ENCODE data around the gene PIRT.

DNA sequence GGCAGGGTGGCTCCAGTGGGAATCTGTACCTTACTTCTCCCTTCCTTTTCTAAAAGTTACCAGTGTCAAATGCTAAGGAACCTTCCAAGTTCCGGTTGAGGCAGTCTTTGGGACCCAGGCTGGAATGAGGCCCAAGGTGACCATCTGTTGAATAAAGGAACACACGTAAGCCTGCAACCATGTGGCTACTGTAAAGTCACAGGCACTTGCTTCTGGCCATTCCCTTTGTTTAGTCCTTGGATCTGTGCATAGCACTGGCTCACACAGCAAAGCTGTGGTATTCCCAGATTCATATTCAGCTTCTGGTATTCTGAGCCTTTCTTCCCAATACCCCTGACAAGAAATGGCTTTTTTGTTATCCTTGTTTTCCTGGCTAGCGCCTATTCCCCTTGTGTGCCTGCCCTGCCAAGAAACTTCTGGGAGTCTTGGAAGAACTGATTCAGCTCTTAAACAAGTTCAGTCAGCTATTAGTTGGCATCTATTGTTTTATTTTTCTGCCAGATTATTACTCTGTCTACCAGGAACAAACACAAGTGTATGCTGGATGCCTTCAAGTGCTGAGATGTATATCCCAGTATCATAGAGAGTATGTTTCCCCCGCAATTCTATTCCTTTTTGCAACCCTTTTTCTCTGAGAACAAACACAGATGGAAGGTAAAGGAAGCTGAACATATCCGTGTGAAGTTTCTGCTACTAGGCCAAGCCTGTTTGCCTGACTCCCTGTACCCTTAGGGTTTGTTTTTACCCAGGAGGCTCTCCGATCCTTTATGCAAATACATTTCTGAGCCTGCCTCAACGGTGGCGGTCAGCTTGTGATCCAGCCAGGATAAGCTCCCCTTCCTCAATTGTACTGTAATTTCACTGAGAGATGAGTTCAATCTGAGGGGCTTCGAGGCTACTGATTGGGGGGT lies 47.1 kb downstream of the PIRT start:
- TF ChIP-seq, protein P1, sequence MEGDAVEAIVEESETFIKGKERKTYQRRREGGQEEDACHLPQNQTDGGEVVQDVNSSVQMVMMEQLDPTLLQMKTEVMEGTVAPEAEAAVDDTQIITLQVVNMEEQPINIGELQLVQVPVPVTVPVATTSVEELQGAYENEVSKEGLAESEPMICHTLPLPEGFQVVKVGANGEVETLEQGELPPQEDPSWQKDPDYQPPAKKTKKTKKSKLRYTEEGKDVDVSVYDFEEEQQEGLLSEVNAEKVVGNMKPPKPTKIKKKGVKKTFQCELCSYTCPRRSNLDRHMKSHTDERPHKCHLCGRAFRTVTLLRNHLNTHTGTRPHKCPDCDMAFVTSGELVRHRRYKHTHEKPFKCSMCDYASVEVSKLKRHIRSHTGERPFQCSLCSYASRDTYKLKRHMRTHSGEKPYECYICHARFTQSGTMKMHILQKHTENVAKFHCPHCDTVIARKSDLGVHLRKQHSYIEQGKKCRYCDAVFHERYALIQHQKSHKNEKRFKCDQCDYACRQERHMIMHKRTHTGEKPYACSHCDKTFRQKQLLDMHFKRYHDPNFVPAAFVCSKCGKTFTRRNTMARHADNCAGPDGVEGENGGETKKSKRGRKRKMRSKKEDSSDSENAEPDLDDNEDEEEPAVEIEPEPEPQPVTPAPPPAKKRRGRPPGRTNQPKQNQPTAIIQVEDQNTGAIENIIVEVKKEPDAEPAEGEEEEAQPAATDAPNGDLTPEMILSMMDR (IDR thresholded peaks at IDR 0.05): no peak
- TF ChIP-seq POLR2A (IDR thresholded peaks at IDR 0.05; ENCODE audit: low read depth) (no peak), EP300 (IDR thresholded peaks at IDR 0.05) (no peak)

Measured in esophagus muscularis mucosa (tissue), 4 donors.